Pancreas (tissue), 10 donors: ENCODE results near the gene SAMHD1. TPM values are rescaled to one million over a fixed set of nuclear protein-coding genes. Genes with fewer than 3 reads are reported as not detected.
"Not testable (repeated sequence)": the region's sequence is repeated elsewhere in the genome, so short reads cannot be mapped to it uniquely, and the experiment has no call there.

Source experiments
- ATAC-seq, 4 donors: fragments of 200-7000 bp; cut with Tn5 transposase; one replicate each; pipeline versions ENCODE4 v1.8.0 to v1.9.1; 2020; ENCODE audit warnings: mild to moderate bottlenecking in 4 of 4, moderate library complexity in 4 of 4
- DNase-seq, 6 donors: peaks; one replicate each; pipeline ENCODE4 v3.0.0-alpha.2; 2020
- FAIRE-seq: peaks from 2 replicates; lab custom pipeline; 2012; peaks lifted over from hg19 to GRCh38; lab: Jason Lieb, UNC
- H3K27ac ChIP-seq, 4 donors: fragments of 200-600 bp; sonication (generic); 1 replicate in 3 of 4; 2 replicates in 1 of 4; pipeline versions ENCODE4 v1.5.0 to v1.8.0; 2020
- H3K27me3 ChIP-seq, 4 donors: fragments of 200-600 bp; one replicate each; pipeline ENCODE4 v1.8.0; 2021
- H3K36me3 ChIP-seq, 3 donors: fragments of 200-600 bp; sonication (generic) in 1 of 3; one replicate each; pipeline versions ENCODE4 v1.5.0 to v1.8.0; 2020 to 2021
- H3K4me1 ChIP-seq, 3 donors: fragments of 200-600 bp; one replicate each; pipeline ENCODE4 v1.8.0; 2021
- H3K4me3 ChIP-seq, 4 donors: fragments of 200-600 bp; sonication (generic) in 2 of 4; one replicate each; pipeline versions ENCODE4 v1.5.0 to v1.8.0; 2020 to 2021
- H3K9me3 ChIP-seq, 4 donors: fragments of 200-600 bp; one replicate each; pipeline ENCODE4 v1.8.0; 2021
- WGBS, 2 donors: extraction: QIAGEN DNeasy Blood & Tissue Kit; methylation state at CpG; one replicate each; pipeline ENCODE4 v1.1.7; 2013; 5-methylcytosine and 5-hydroxymethylcytosine counted together
- intact Hi-C, 3 donors: fragments of 100-400 bp; cut with DNase I; formaldehyde crosslinking; loops; one replicate each; pipeline versions ENCODE4 v1.11.1 to v1.14.2; 2022
- polyA plus RNA-seq, 2 donors: library from polyadenylated mRNA; stranded (reverse); fragments of 200-250 nt; gene quantifications; one replicate each; pipeline ENCODE4 v1.2.3, GENCODE V29; 2013
- total RNA-seq, 6 donors: library from RNA; stranded (reverse); fragmentation: NEBNext Ultra II Directional in 4 of 6; extraction: Animal tissue kit (Norgen Biotek cat#: 25700) in 4 of 6; gene quantifications; one replicate each; pipeline versions ENCODE4 v1.2.1 to v1.2.4, GENCODE V29; 2021 to 2023
- TF ChIP-seq, protein P1 (sequence below), 4 donors: fragments of 200-600 bp; sonication (generic) in 3 of 4; IDR thresholded peaks; one replicate each; pipeline versions ENCODE4 v1.5.0 to v1.8.0; 2021; ENCODE audit warnings: antibody characterized with exemption in 4 of 4
- donor health status: healthy with polysubstance abuse.
- donor health status: DM: no; HTN: no; CAD: no; lungs with moderate emphysema.
- donor health status: DM: no; HTN: no; CAD: no.
- donor health status: control.
- donor health status: control.
- donor health status: Bipolar disorder and iron deficiency.
- donor health status: DM: yes; HTN: yes; CAD: no.
- donor health status: DM: no; HTN: no; CAD: no.
- donor health status: DM: no; HTN: no; CAD: no.
- donor health status: DM: yes; HTN: yes; CAD: no.

The SAMHD1 gene
- total and polyA plus RNA-seq, 8 donors = 23.3 to 90.7 (median 49.0) TPM

DNA sequence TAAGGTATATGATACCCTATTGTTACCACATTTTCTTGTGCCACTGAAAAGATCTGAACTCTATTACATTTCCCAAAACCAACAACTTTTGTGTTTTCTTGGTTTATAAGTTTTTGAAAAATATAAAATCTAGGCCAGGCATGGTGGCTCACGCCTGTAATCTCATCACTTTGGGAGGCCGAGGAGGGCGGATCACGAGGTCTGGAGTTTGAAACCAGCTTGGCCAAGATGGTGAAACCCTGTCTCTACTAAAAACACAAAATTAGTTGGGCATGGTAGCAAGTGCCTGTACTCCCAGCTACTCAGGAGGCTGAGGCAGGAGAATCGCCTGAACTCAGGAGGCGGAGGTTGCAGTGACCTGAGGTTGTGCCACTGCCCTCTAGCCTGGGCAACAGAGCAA lies 34.3 kb downstream of the SAMHD1 start:
- DNase-seq = no peak
- Histone ChIP-seq H3K36me3 (peaks cover 4 to 36% (median 5%) of the 10 kb centered on the region in 3 donors), H3K4me1 (no peaks in the 10 kb centered on the region), H3K9me3 (no peaks in the 10 kb centered on the region), H3K27ac (no peak overlapping the region), H3K27me3 (no peaks in the 10 kb centered on the region), H3K4me3 (no peak overlapping the region)
- intact Hi-C loops = no loop called here
- TF ChIP-seq, protein P1, sequence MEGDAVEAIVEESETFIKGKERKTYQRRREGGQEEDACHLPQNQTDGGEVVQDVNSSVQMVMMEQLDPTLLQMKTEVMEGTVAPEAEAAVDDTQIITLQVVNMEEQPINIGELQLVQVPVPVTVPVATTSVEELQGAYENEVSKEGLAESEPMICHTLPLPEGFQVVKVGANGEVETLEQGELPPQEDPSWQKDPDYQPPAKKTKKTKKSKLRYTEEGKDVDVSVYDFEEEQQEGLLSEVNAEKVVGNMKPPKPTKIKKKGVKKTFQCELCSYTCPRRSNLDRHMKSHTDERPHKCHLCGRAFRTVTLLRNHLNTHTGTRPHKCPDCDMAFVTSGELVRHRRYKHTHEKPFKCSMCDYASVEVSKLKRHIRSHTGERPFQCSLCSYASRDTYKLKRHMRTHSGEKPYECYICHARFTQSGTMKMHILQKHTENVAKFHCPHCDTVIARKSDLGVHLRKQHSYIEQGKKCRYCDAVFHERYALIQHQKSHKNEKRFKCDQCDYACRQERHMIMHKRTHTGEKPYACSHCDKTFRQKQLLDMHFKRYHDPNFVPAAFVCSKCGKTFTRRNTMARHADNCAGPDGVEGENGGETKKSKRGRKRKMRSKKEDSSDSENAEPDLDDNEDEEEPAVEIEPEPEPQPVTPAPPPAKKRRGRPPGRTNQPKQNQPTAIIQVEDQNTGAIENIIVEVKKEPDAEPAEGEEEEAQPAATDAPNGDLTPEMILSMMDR (IDR thresholded peaks at IDR 0.05) = no peak
- no peak for FAIRE-seq
- WGBS, 2 donors = 95 to 97% methylated on average over 6 of the region's 6 CpGs
- no peak for ATAC-seq

DNA sequence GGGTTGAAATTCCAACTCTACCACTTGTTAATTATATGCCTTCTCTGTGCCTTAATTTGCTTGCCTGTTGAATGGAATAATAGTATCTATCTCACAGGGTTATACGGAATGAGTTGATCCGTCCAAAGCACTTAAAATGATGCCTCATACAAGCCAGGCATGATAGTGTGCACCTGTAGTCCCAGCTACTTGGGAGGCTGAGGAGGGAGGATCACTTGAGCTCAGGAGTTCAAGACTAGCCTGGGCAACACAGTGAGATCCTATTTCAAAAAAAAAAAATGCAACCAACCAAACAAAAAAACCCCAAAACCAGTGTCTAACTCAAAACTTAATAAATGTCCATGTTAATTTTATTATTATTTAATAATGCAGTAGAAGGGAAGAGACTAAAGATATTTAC lies 35.3 kb downstream of the SAMHD1 start:
- no peak for DNase-seq
- TF ChIP-seq, protein P1 (IDR thresholded peaks at IDR 0.05) = no peak
- peaks cover 4 to 46% (median 5%) of the 10 kb centered on the region in 3 donors for H3K36me3 ChIP-seq
- intact Hi-C loops = no loop called here
- WGBS, 2 donors = 94 to 95% methylated on average over 2 of the region's 2 CpGs
- no peak for ATAC-seq
- no peaks in the 10 kb centered on the region for H3K27me3 ChIP-seq
- H3K4me1 ChIP-seq = no peaks in the 10 kb centered on the region
- no peak overlapping the region for H3K27ac ChIP-seq
- H3K4me3 ChIP-seq = no peak overlapping the region
- H3K9me3 ChIP-seq = no peaks in the 10 kb centered on the region
- FAIRE-seq = no peak

DNA sequence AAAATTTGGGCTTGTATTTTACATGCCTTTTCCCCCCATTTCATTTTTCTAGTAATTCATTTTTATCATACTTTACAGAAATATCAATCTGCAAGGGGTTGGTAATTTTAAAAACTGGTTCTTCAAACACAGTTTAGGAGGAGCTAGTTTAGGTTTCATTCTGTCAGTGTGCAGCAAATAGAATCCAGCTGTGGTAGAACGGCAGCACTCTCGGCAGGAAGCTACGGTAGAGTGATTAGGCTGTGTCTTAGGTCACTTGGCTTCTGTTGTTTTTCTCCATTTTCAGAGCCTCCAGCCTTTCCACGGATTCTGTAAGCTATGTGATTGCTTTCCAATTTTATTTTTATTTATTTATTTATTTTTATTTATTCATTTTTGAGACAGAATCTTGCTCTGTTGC lies 42.9 kb downstream of the SAMHD1 start:
- no peaks in the 10 kb centered on the region for H3K4me1 ChIP-seq
- H3K4me3 ChIP-seq = no peak overlapping the region
- FAIRE-seq (no peak), ATAC-seq (no peak), DNase-seq (no peak)
- TF ChIP-seq, protein P1 (IDR thresholded peaks at IDR 0.05) = no peak
- H3K27ac ChIP-seq = no peak overlapping the region
- intact Hi-C loops = no loop called here
- 89 to 96% methylated on average over 4 of the region's 4 CpGs for WGBS, 2 donors
- no peaks in the 10 kb centered on the region for H3K27me3 ChIP-seq
- H3K36me3 ChIP-seq = peaks cover 3 to 49% (median 11%) of the 10 kb centered on the region in 3 donors
- no peaks in the 10 kb centered on the region for H3K9me3 ChIP-seq

DNA sequence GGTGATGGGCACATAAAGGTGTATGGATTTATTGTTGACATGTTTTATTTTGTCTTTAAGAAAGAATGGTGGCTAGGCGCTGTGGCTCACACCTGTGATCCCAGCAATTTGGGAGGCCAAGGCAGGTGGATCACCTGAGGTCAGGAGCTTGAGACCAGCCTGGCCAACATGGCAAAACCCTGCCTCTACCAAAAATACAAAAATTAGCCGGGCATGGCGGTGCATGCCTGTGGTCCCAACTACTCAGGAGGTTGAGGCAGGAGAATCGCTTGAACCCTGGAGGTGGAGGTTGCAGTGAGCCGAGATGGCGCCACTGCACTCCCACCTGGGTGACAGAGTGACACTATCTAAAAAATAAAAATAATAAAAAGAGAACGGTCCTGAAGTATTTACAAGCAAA lies 45.4 kb downstream of the SAMHD1 start:
- H3K27me3 ChIP-seq, H3K4me3 ChIP-seq, H3K9me3 ChIP-seq, H3K27ac ChIP-seq, intact Hi-C loops, FAIRE-seq, DNase-seq, ATAC-seq, H3K4me1 ChIP-seq: not testable (repeated sequence)
- WGBS, 2 donors = 96% methylated on average over 7 of the region's 7 CpGs
- H3K36me3 ChIP-seq = peaks cover 6 to 48% (median 16%) of the 10 kb centered on the region in 3 donors

DNA sequence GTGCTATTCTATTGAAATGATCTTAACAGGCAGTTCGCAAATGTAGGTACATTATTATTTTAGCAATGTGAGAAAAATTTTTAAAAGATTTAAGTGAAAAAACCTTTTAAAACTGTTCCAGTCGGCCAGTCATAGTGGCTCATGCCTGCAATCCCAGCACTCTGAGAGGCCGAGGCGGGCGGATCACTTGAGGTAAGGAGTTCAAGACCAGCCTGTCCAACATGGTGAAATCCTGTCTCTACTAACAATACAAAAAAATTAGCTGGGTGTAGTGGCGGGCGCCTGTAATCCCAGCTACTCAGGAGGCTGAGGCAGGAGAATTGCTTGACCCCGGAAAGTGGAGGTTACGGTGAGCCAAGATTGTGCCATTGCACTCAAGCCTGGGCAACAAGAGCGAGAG lies 45.9 kb downstream of the SAMHD1 start:
- DNase-seq, FAIRE-seq, ATAC-seq, H3K9me3 ChIP-seq, H3K4me3 ChIP-seq, intact Hi-C loops, H3K4me1 ChIP-seq, H3K27me3 ChIP-seq, H3K27ac ChIP-seq: not testable (repeated sequence)
- WGBS, 2 donors = 94 to 95% methylated on average over 10 of the region's 10 CpGs
- peaks cover 6 to 48% (median 16%) of the 10 kb centered on the region in 3 donors for H3K36me3 ChIP-seq

DNA sequence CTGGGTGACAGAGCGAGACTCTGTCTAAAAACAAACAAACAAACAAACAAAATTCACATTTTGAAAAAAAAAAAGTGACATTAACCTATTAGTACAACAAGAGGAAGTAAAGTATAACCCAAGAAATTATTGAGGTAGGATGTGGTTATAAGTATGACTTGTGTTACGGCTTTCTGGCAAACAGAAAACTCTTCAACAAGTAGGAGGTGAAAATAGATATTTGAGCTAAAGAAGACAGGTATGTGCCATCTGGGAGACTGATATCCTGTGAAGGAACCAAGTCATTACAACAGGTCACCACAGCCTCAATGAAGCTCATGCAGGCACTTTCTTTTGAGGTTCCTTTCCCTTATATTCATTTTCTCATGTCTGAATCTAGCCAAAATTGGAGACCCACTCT lies 46.8 kb downstream of the SAMHD1 start:
- Histone ChIP-seq H3K4me3 (no peak overlapping the region), H3K9me3 (no peaks in the 10 kb centered on the region), H3K4me1 (no peaks in the 10 kb centered on the region), H3K27me3 (no peaks in the 10 kb centered on the region), H3K36me3 (peaks cover 6 to 46% (median 16%) of the 10 kb centered on the region in 3 donors), H3K27ac (no peak overlapping the region)
- DNase-seq = no peak
- no peak for FAIRE-seq
- TF ChIP-seq, protein P1 (IDR thresholded peaks at IDR 0.05) = no peak
- intact Hi-C loops = no loop called here
- 95 to 97% methylated on average over 2 of the region's 2 CpGs for WGBS, 2 donors
- ATAC-seq = no peak
